ENCODE results near the gene ZSCAN32. TPM values are rescaled to one million over a fixed set of nuclear protein-coding genes. Genes with fewer than 3 reads are reported as not detected.

ZSCAN32 gene
- total and polyA plus RNA-seq, 2 donors from 2014 or later: 9.8 to 16.3 TPM

DNA sequence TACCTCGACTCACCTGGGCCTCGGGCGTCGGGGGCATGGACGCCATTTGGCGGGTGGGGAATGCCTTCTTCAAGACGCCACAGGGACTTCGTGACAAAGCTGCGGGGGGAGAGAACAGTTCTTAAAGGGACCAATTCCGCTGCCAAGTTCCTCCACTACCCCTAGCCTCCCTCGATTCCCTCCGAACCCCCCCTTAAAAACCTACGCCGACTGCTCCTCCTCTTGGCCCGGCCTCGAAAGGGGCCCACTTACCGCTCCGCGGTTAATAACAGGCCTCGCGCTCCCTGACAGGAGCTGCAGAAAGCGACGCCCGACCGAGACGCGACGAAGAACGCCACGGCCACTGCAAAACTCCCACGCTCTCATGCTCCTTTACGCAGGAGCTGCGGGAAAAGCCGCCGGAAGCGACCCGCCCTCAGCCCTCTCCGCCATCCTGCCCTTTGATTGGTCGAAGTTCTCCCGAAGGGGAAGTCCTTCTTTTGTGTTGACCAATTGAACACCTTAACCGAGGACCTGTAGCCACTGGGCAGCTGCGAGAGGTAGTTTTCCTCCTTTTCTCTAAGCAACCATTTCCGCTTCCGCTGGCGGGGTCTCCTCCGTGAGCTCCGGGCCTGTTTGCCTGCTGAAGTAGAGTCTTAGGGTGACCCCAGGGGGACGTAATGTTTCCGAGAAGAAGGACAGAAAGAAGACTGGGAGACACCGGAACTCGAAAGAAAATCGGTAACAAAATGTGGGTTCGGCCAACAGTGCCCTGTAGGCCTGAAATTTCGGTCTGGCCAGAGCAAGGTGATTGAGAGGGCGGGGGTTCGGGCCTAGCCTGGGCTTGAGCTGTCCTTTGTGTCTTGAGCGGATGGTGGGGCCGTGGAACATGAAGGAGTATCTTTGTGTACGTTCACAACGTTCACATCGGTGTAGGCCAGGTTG, 42.6 kb upstream of the ZSCAN32 start, which contains the start of the genes NAA60 and ZNF597:
Gene NAA60, plus strand, starts transcription at position 573 of the 924 bp plus-strand sequence. CDS start 32,548 bp downstream, outside the sequence.
Gene ZNF597, minus strand, starts transcription at position 397 of the 924 bp plus-strand sequence. Its CDS starts 351 bp downstream, at position 46.
- Histone ChIP-seq H3K27me3 (ENCODE audit: control insufficient read depth, insufficient read depth, low read length) (no peaks in the 10 kb centered on the region), H3K4me1 (ENCODE audit: control insufficient read depth in 2 of 3, insufficient read depth in 2 of 3, low read depth in 1 of 3, low read length in 3 of 3) (peaks cover 0 to 6% (median 2%) of the 10 kb centered on the region in 3 donors), H3K9ac (ENCODE audit: low read length in 3 of 3) (peak within 1 kb of the TSS; percentile 58 to 89 (median 87)), H3K27ac (ENCODE audit: low read depth in 2 of 2, low read length in 2 of 2) (peak within 1 kb of the TSS; percentile 80 to 86), H3K9me3 (ENCODE audit: control insufficient read depth in 2 of 3, insufficient read depth in 1 of 3, low read length in 3 of 3) (peaks cover 0 to 5% (median 0%) of the 10 kb centered on the region in 3 donors), H3K4me3 (ENCODE audit: low read length in 3 of 3) (peak within 1 kb of the TSS; percentile 73 to 98 (median 90)), H3K36me3 (ENCODE audit: control insufficient read depth in 2 of 3, insufficient read depth in 3 of 3, low read length in 3 of 3) (peaks cover 0 to 3% (median 3%) of the 10 kb centered on the region in 3 donors)
- FAIRE-seq (peak; percentile 58), DNase-seq (peak; percentile 90 to 97 (median 92))
- intact Hi-C loops (cut with DNase I): no loop called here
- TF ChIP-seq, protein P1, sequence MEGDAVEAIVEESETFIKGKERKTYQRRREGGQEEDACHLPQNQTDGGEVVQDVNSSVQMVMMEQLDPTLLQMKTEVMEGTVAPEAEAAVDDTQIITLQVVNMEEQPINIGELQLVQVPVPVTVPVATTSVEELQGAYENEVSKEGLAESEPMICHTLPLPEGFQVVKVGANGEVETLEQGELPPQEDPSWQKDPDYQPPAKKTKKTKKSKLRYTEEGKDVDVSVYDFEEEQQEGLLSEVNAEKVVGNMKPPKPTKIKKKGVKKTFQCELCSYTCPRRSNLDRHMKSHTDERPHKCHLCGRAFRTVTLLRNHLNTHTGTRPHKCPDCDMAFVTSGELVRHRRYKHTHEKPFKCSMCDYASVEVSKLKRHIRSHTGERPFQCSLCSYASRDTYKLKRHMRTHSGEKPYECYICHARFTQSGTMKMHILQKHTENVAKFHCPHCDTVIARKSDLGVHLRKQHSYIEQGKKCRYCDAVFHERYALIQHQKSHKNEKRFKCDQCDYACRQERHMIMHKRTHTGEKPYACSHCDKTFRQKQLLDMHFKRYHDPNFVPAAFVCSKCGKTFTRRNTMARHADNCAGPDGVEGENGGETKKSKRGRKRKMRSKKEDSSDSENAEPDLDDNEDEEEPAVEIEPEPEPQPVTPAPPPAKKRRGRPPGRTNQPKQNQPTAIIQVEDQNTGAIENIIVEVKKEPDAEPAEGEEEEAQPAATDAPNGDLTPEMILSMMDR (IDR thresholded peaks at IDR 0.05; ENCODE audit: borderline replicate concordance, extremely low read depth, insufficient read depth): no peak

DNA sequence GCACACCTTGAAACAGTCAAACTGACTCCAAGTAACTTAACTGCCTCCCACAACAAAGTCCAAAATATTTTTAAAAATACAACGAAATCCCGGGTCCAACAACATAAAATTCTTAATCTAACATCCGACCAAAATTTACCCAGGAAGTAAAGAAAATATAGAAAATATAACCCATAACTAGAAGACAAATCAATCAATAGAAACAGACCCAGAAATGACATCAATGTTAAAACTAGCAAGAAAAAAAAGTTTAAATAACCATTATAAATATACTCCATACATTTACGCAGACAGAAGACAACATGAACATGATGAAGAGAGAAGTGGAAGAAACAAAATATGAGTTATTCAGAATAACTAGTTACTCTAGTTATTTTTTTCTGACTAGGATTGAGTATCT, 38.8 kb upstream of the ZSCAN32 start:
- Histone ChIP-seq H3K36me3 (ENCODE audit: control insufficient read depth in 2 of 3, insufficient read depth in 3 of 3, low read length in 3 of 3) (peaks cover 0 to 11% (median 0%) of the 10 kb centered on the region in 3 donors), H3K27ac (ENCODE audit: low read depth in 2 of 2, low read length in 2 of 2) (no peak overlapping the region), H3K4me3 (ENCODE audit: low read length in 3 of 3) (no peak overlapping the region), H3K27me3 (ENCODE audit: control insufficient read depth, insufficient read depth, low read length) (no peaks in the 10 kb centered on the region), H3K9ac (ENCODE audit: low read length in 3 of 3) (no peak overlapping the region), H3K9me3 (ENCODE audit: control insufficient read depth in 2 of 3, insufficient read depth in 1 of 3, low read length in 3 of 3) (peaks cover 0 to 5% (median 0%) of the 10 kb centered on the region in 3 donors), H3K4me1 (ENCODE audit: control insufficient read depth in 2 of 3, insufficient read depth in 2 of 3, low read depth in 1 of 3, low read length in 3 of 3) (peaks cover 0 to 4% (median 2%) of the 10 kb centered on the region in 3 donors)
- TF ChIP-seq, protein P1 (IDR thresholded peaks at IDR 0.05; ENCODE audit: borderline replicate concordance, extremely low read depth, insufficient read depth): no peak
- FAIRE-seq (no peak), DNase-seq (no peak)
- intact Hi-C loops (cut with DNase I): no loop called here

DNA sequence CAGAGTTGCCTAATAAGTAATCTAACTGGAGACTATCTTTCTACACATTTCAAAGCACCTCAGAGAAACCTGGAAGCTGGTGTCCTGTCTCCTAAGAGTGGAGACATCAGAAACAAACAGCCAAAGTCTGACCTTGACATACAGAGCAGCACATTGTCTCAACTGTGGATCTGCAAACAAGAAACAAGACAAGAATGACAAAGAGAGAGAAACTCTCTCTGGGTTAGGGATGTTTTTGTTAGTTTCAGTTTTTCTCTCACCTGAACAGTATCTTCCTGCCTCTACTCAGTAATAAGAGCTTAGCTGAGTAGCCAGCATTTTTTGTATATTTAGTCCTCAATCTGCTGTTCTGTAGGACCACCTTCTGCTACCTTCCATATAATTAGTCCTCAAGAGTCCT, 33.6 kb upstream of the ZSCAN32 start:
- H3K9ac ChIP-seq (ENCODE audit: low read length in 3 of 3): no peak overlapping the region
- H3K4me1 ChIP-seq (ENCODE audit: control insufficient read depth in 2 of 3, insufficient read depth in 2 of 3, low read depth in 1 of 3, low read length in 3 of 3): no peaks in the 10 kb centered on the region
- H3K9me3 ChIP-seq (ENCODE audit: control insufficient read depth in 2 of 3, insufficient read depth in 1 of 3, low read length in 3 of 3): peaks cover 0 to 5% (median 0%) of the 10 kb centered on the region in 3 donors
- peaks cover 0 to 11% (median 0%) of the 10 kb centered on the region in 3 donors for H3K36me3 ChIP-seq (ENCODE audit: control insufficient read depth in 2 of 3, insufficient read depth in 3 of 3, low read length in 3 of 3)
- H3K27me3 ChIP-seq (ENCODE audit: control insufficient read depth, insufficient read depth, low read length): no peaks in the 10 kb centered on the region
- TF ChIP-seq, protein P1 (IDR thresholded peaks at IDR 0.05; ENCODE audit: borderline replicate concordance, extremely low read depth, insufficient read depth): no peak
- DNase-seq (no peak), FAIRE-seq (no peak)
- intact Hi-C loops (cut with DNase I): no loop called here
- H3K4me3 ChIP-seq (ENCODE audit: low read length in 3 of 3): no peak overlapping the region
- no peak overlapping the region for H3K27ac ChIP-seq (ENCODE audit: low read depth in 2 of 2, low read length in 2 of 2)

All from kidney (tissue), 14 donors.